ENCODE data around the gene WWOX.

GRCh38 chr16:78146807-78147206 is 47.4 kb downstream of the WWOX start:
- TF ChIP-seq CTCF (IDR thresholded peaks at IDR 0.05) (no peak), POLR2A (IDR thresholded peaks at IDR 0.05) (no peak)

All from right lobe of liver (tissue), 4 donors.